IPS-11a (cell line): ENCODE results near the gene IFITM1.
"Not testable (repeated sequence)": the region's sequence is repeated elsewhere in the genome, so short reads cannot be mapped to it uniquely, and the experiment has no call there.

Source experiments
- H3K4me3 ChIP-seq: one replicate; pipeline ENCODE4 v1.5.1; 2013; ENCODE audit warnings: low read depth, low read length, control low read depth

IFITM1 gene

DNA sequence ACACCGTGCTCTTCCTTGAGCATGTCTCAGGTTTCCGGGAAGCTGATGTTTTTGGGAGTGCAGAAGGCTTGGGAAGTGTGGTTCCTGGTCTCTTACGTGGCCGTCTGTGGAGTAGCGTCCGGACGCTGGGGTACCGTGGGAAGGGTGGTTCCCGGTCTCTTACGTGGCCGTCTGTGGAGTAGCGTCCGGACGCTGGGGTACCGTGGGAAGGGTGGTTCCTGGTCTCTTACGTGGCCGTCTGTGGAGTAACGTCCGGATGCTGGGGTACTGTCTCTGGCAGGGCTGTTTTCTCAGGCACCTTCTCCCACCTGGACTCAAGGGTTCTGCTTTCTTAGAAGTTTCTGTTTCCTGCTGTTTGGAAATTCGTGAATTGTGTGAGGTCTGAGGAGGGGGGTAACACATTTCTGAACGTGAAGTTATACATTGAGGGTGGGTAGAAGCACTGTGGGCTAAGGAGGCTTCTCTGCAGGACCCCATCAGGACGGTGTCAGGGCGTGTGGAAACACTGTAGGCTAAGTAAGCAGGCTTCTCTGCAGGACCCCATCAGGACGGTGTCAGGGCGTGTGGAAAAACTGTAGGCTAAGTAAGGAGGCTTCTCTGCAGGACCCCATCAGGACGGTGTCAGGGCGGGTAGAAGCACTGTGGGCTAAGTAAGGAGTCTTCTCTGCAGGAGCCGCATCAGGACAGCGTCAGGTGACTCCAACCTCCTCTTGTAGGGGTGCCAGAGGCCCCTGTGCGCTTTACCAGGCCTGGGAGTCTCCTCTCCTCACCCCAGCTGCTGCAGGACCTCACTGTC lies 12.2 kb downstream of the IFITM1 start:
- H3K4me3 ChIP-seq, result no peak overlapping the region

DNA sequence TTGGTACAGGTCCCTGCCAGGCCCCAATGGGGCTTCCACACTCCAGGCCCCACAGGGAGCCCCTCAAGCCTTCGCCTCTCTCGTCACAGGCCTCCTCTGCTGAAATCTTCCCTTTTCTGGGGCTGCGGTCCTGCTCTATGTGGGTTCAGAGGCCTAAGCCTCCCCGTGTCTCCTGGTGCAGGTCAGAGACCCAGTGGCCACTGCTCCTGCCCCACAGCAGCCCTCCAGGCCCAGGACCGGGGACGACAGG lies 12.7 kb downstream of the IFITM1 start:
- no peak overlapping the region for H3K4me3 ChIP-seq

DNA sequence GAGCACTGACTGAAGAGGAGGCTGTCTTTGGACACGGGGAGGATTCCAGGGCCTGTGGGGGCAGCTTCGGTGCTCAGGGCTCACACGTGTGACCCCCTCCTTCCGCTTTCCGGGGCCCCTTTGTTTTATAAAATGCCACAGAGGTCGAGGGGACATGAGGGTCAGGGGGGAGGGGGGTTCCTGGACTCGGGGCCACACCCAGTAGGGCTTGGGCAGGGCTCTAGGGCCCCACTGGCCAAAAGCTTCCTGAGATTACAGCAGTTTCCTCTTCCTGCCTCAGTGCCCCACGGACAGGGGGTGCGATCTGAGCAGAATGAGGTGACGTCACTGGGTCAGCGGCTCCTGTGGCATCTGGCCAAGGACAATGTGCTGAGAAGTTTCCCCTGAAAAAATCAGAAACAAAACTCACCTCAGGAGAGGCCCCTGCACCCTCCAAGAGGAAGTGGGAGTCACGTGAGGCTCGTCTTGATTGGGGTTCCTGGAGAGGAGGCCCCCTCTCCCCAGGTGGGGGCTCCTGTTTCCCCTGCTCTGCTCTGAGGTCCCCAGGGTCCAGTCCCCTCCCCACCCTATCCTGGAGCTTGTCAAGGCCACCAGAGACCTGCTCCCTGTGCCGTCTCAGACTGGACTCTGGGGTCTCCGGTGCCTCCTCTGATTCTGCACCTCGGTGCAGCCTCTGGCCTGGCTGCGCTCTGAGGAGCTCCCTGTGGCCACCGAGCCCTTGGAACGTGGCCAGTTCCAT lies 13.2 kb downstream of the IFITM1 start:
- no peak overlapping the region for H3K4me3 ChIP-seq

DNA sequence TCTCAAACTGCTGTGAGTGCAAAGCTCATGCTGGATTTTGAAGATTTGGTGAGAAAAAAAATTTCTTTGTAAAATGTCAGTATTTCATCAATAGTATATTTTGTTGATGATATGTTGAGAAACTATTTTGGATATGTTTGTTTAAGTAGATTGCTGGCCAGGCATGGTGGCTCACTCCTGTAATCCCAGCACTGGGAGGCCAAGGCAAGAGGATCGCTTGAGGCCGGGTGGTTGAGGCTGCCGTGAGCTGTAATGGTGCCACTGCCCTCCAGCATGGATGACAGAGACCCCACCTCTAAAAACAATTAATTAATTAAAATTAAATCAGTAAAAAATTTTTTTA lies 13.7 kb downstream of the IFITM1 start:
- no peak overlapping the region for H3K4me3 ChIP-seq

DNA sequence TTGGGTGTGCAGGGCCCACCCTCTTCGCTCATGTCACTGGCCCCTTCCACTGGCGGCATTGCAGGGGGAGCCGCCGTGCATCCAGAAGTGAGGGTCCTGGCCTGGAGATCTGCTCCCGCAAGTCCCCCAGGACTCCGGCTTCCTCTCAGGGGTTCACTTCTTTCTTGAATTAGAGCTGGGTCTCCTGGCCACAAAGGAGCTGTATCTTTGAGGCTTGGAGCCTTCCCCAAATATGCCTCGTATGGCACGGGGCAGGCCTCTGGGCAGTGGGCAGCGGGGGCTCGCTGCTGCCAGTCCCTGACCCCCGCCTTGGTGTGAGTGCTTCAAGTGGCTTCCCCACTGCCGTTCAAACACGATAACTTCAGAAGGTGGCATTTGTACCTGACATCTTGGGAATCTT lies 14.2 kb downstream of the IFITM1 start:
- H3K4me3 ChIP-seq, result no peak overlapping the region

DNA sequence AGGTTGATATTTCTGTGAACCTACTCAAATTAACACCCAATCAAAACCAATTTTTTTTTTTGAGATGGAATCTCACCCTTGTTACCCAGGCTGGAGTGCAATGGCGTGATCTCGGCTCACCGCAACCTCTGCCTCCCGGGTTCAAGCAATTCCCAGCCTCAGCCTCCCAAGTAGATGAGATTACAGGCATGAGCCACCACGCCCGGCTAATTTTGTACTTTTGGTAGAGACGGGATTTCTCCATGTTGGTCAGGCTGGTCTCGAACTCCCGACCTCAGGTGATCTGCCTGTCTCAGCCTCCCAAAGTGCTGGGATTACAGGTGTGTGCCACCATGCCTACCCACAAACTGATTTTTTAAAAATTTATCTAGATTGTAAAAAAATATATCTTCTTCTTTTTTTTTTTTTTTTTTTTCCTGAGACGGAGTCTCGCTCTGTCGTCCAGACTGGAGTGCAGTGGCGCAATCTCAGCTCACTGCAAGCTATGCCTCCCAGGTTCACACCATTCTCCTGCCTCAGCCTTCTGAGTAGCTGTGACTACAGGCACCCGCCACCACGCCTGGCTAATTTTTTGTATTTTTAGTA lies 14.8 kb downstream of the IFITM1 start:
- not testable (repeated sequence) for H3K4me3 ChIP-seq

DNA sequence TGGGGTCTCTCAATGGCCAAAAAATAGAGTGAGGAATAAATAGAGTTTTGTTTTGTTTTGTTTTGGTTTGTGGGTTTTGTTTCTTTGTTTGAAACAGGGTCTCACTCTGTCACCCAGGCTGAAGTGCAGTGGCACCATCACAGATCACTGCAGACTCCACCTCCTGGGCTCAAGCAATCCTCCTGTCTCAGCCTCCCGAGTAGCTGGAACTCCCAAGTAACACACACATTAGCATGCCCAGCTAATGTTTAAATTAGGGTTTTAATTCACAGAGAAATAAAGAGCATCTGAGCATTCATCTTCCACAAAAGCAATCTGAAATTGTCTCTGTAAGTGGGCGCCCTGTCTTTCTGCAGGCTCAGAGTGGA lies 16.0 kb downstream of the IFITM1 start:
- no peak overlapping the region for H3K4me3 ChIP-seq

DNA sequence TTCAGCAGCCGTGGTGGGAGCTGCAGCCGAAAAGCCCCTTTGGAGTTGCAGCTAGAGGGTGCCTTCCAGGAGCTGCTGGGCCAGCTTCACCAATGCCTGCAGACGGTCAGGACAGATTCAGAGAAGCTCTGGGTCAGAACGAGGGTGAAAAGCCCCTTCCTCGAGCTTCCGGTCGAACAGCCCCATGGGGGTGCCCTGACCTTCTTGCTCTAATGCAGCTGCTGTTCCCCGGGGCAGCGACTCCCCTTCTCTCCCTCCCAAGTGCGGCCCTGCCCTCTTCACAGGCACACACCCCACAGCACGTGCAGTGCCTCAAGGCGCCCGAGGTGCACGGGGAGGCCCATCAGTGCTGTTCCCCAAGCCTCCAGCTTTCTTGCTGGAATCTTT lies 16.5 kb downstream of the IFITM1 start:
- no peak overlapping the region for H3K4me3 ChIP-seq

DNA sequence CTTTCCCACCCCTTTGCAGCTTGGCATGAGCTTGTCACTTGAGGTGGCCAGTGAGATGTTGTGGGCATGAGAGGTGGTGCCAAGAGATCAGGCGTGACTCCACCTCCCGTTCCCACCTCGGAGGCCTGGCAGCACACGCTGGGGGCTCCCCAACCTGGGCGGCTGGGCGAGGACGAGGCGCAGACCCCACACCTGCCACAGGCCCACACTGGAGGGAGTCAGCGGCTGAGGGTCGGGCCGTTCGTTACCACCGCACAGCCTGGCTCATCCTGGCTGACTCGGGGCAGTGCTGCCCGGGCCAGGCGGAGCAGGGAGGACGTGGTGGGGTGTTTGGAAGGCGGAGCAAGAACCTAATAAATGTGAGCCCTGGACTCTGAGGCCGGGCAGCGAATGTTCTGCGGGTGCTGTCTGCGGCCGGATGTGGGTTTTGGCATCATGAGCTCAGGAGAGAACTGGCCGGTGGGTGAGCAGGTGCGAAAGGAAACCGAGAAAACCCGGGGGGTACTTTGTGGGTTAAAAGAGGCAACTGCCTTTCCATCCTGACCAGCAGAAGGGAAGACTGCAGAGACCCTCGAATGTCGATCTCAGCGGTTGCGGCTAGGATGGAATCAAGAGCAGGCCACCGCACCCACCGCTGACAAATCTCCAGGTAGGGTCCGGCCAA lies 17.0 kb downstream of the IFITM1 start:
- no peak overlapping the region for H3K4me3 ChIP-seq

DNA sequence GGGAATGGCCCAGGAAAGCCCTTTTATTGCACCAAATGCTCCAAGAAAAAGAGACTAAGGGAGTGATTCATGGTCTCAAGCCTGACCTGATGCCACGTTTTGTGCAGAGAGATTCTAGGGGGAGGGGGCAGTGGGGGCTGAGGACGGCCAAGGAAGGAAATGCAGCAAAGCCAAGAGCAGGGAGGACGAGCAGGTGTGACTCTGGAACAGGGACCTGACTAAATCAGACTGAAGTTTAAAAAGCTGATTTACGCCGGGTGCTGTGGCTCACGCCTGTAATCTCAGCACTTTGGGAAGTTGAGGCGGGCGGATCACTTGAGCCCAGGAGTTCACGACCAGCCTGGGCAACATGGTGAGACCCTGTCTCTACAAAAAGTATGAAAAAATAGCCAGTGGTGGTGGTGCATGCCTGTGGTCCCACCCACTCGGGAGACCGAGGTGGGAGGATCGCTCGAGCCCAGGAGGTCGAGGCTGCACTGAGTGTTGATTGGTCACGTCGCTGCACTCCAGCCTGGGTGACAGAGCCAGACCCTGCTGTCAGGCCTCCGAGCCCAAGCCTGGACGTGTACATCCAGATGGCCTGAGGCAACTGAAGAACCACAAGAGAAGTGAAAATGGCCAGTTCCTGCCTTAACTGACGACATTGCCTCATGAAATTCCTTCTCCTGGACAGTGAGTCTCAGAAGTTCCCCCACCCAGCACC lies 17.7 kb downstream of the IFITM1 start:
- no peak overlapping the region for H3K4me3 ChIP-seq

DNA sequence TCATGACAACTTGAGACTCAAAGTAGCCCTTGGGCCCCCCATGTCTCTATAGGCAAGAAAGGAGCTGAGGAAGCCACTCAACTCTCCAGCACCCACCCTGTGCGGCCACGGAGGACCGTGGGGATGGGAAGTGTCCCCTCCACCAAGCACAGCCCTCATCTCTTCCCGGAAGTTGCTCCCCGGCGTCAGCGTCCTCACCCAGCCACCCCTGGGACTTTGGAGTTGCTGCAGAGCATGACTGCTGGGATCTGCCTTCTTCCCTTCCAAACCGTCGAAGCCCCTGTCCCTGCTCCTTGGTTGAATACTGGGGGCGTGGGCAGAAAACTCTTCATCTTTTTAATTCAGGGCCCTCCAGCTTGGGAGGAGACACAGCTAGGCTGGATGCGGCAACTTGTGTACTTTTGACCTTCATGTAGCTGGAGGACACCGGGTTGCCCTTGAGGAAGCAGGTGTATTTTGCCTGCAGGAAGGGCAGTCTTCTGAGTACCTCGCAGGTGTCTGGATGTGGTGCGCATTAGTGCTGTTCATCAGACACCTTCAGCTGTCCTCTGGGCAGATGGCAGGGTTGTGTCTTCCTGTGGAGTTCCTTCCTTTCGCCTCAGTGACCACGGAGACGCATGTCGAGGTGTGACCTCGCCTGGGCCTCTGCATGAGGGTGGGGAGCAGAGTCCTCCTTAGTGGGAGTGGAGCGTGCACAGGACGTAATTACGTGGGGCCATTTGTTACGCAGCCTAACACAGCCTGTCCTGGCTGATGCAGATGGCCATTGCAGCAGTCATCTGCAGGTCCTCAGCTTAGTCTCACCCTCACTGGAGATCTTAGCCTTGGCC lies 19.0 kb downstream of the IFITM1 start:
- H3K4me3 ChIP-seq, result no peak overlapping the region

DNA sequence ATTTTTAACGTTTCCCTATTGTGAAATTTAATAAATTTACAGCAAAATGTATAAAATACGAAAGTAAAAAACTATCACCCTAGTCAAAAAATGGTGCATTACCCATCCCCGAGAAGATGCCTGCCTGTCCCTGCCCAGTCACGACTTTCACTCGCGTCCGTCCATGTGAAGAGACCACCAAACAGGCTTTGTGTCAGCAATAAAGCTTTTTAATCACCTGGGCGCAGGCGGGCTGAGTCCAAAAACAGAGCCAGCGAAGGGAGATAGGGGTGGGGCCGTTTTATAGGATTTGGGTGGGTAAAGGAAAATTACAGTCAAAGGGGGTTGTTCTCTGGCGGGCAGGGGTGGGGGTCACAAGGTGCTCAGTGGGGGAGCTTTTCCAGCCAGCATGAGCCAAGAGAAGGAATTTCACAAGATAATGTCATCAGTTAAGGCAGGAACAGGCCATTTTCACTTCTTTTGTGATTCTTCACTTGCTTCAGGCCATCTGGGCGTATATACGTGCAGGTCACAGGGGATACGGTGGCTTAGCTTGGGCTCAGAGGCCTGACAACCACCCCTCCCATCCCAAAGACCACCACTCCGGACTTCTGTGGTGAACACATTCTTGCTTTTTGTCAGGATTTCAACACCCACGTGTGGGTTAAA lies 19.9 kb downstream of the IFITM1 start:
- H3K4me3 ChIP-seq, result not testable (repeated sequence)

DNA sequence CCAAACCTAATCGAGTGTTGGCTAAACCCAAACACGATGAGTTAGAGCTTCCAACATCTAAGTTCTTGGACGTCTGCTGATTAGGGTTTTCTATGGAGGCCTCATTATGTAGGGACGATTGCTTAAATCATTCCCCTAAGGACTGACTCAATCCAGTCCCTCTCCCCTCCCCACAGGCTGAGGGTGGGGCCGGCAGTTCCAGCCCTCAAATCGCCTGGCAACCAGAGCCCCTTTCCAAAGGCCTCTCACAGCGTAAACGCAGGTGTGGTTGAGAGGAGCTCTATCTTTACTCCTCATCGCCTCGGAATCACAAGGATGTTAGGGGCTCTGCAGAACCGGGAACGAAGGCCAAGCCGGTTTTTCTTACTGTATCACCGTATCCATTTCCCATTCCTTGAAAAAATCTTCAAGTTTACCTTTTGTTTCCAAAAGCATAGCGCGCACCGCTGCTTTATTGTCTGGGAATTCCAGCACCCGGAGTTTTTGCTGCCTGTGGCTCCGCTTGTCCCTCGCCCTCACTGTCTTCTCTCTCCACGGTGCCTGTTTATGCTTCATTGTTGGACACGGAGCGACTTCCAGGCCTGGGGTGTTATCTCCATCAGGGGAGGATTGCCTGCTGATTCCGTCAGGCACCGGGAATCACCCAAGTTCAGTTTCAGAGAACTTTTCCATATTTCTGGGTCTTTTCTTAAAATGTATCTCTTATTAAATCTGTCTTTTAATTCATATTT lies 20.6 kb downstream of the IFITM1 start:
- H3K4me3 ChIP-seq, result no peak overlapping the region

DNA sequence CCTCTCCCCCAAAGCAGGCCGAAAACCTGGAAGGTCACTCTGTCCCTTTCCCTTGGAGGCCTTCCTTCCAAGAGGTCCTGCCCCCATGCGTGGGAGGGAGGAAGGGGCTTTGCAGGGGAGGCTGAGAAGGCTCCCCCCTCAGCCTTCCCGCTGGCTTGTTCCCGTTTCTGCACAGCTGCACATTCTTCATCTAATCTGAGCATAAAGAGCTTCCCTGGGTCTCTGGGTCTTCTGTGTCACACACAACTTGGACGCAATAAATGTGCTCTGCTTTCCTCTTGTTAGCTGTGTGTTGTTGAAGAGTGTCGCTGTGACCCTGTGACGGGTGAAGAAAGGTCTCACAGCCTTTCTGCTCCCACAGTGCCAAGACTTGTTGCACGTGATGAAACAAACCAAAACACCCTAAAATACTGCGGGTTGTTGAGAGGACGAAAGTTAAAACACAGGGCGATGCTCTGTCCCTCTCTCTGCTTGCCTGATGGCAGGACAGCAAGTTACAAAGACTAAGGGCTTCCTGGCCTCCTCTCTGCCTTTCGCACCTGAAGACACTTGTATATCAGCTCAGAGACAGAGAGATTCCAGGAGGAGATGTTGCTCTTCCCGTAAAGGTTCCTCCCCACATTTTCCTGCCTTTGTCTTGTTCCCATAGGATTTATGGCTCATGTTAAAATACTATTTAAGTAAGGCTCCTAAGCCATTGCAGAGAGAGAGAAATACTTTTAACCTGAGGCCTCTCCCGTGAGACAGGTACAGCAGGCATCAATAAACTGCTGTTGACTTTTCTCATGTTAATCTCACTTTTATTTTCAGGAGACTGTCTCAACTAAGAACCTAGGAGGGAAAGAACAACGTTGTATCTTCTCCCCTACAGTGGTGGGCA lies 22.2 kb downstream of the IFITM1 start:
- no peak overlapping the region for H3K4me3 ChIP-seq

DNA sequence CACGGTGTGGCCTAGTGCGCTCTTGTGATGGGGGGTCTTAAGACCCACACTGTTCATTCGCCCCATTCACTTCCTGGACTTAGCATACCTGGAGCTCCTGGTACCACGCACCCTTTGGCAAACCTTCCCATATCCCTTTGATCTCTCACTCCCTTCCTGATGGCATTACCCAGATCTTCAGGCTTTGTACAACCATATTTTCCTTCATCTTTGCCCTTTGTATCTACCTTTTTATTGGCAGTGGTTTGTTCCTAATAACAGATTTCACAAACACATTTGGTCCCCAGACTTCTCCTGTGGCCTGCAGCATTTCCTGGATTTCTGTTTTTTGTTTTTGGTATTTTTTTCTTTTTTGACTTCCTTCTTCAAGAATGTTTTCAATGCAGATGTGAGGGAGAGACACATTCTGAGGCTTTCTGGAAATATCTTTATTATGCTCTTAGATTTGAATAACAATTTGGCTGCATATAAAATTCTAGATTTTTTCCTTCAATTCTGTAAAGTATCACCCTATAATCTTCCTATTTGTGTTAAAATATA lies 22.9 kb downstream of the IFITM1 start:
- no peak overlapping the region for H3K4me3 ChIP-seq

DNA sequence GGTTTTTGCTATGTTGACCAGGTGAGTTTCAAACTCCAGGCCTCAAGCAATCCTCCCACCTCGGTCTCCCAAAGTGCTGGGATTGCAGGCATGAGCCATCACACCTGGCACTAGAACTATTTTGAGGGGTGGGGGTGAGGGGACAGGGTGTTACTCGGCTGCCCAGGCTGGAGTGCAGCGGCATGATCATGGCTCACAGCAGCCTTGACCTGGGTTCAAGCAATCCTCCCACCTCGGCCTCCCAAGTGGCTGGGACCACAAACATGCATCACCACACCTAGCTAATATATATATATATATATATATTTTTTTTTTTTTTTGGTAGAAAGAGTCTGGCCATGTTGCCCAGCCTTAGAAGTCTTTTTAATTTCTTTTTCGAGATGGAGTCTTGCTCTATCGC lies 23.9 kb downstream of the IFITM1 start:
- no peak overlapping the region for H3K4me3 ChIP-seq

DNA sequence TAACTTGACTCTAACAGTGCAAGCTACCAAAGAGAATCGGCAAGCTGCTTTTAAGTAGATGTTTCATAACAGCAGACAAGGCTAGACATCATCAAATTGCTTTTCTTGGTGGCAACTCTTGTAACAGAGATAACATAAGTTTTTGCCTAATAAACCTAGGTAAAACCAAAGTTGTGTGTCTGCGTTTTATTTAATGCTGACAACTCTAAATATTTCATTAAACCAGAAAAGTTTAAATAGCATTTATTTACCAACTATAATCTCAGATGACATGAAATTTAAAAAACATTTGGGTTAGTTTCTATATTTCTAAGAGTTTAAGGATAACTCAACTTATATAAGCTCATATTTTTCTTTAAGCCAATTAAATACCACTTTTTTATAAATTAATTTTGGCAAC lies 26.1 kb downstream of the IFITM1 start:
- no peak overlapping the region for H3K4me3 ChIP-seq
